SK-N-DZ (cell line): ENCODE data around the gene NEK4.

Experiments
- DNase-seq: peaks from one replicate; pipeline ENCODE4 v3.0.0-alpha.2; 2015; ENCODE audit warnings: low spot score

NEK4 gene

DNA sequence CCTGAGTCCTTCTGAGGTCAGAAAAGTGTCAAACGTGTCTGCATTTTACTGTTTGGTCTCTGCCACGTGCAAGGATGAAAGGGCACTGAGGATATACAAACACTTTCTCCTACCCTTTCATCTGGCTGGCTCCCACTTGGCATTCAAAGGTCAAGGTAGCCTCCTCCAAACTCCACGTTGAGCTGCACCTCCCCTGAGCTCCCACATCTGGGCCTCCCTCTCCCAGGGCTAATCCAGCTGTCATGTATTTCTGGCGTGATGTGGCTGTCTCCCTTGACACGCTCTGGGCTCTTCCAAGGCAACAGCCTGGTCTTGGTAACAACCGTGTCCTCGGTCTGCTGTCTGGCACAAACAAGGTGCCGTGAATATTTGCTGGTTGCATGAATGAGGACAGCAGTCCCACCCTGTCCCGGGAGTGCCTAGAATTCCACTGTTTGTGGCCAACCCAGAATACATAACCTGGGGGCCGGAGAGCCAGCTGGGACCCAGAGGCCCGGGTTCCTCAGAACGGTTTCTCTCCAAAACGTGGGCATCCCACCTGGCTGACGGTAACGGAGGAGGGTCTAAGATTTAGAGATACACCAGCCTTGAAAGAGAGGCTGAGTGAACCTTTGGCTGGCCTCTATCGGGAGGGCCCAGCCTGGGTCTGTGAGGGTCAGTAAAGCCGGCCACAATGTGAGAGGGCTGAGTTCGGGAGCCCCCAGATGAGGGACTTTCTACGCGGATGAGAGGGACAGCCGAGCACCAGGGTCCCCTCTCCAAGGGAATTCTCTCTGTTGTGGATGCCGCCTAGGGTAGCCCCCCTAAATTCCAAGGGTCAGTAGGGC is 65.9 kb downstream of the NEK4 start:
- peak; percentile 21 for DNase-seq

GRCh38 chr3:52703341-52703740 is 67.4 kb downstream of the NEK4 start:
- no peak for DNase-seq

GRCh38 chr3:52697632-52697965 is 73.1 kb downstream of the NEK4 start:
- no peak for DNase-seq

- no peak for DNase-seq
Observed at GRCh38 chr3:52696830-52697631, 73.7 kb downstream of the NEK4 start.

DNA sequence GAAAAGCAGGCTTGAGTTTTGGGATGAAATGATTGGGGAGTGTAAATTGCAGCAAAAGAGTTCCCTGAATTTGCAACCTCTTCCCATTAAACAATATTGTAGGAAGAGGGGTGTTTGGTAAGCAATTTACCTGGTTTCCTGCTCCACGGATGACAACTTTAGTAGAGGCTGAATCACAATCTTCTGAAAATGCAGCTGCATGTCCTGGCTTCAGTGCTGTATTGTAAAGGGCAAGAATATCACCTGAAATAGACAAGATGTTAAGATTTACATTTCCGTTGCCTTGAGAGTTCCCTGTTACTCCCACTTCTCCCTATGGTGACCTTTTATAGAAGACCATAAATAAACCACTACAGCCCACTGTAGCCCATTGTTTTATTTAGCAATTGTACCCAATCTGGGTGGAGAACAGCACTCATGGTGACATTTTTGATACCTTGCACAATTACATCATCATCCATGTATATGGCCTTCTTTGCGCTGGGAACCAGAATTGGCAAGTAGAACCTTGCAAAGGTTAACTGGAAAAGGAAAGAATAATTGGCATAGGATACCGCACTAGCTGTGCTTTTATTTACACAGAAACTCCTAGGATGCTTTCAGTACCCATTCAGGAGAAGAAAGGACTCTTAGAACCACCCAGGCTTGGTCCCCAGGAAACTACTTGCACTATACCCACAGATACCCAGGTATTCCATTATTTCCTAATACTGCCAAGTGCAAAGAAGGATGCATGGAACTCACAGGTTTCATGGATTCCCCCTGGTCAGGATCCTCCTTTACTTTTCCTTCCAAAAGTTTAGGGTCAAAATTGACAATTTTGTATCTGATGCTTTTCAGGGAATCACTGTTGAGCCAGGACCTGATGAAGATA is 74.7 kb downstream of the NEK4 start:
- no peak for DNase-seq

- DNase-seq, result no peak
Observed at GRCh38 chr3:52694528-52695189, 76.1 kb downstream of the NEK4 start.

DNA sequence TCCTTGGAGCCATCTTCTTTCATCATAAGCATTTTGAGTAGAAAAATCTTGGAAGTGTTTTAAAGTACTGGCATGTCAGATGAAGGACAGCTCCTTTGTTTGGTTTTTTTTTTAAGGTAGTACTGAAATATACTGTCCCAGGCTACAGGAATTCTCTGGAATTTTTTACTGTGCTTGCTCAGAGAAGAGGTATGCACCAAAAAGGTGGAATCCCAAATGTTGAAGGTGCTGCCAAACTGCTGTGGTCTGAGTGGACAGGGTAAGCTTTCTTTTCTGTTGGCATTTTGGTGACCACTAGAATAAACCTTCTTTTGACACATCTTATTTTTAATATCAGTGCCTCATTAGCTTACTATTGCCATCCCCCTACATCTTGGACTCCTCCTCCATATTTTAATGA is 77.7 kb downstream of the NEK4 start:
- no peak for DNase-seq

- no peak for DNase-seq
Observed at GRCh38 chr3:52690560-52690959, 80.2 kb downstream of the NEK4 start.

DNA sequence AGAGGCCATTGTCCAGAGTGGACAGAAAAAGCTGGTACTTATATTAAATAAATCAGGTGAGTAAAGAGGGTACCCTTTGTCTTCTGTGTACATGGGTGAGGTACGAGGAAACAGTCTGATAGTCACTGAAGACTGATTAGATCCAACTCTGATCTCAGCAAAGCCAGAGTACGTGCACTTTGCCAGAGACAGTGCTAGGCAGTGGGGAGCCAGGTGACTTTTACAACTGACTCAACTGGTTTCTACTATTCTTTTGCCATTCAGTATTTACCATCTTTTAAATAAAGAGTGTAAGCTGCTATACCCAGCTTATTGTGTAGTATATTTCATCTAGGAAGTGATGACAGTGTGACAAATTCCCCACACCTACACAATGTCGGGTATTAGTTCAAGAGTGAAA is 81.6 kb downstream of the NEK4 start:
- no peak for DNase-seq

DNA sequence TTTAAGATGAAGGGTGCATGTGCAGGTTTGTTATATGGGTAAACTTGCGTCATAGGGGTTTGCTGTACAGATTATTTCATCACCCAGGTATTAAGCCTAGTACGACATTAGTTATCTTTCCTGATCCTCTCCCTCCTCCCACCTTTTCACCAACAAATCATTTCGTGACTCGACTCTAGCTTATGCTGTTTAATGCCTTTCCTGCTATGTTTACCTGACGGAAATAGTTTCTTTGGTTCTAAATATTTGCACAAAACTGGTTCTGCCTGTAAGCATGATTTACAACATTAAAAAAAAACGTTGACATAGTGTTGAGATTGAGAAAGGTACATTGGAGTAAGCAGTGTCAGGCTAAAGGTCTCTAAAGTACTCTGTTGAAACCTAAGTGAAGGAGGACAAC is 82.5 kb downstream of the NEK4 start:
- DNase-seq, result no peak

DNA sequence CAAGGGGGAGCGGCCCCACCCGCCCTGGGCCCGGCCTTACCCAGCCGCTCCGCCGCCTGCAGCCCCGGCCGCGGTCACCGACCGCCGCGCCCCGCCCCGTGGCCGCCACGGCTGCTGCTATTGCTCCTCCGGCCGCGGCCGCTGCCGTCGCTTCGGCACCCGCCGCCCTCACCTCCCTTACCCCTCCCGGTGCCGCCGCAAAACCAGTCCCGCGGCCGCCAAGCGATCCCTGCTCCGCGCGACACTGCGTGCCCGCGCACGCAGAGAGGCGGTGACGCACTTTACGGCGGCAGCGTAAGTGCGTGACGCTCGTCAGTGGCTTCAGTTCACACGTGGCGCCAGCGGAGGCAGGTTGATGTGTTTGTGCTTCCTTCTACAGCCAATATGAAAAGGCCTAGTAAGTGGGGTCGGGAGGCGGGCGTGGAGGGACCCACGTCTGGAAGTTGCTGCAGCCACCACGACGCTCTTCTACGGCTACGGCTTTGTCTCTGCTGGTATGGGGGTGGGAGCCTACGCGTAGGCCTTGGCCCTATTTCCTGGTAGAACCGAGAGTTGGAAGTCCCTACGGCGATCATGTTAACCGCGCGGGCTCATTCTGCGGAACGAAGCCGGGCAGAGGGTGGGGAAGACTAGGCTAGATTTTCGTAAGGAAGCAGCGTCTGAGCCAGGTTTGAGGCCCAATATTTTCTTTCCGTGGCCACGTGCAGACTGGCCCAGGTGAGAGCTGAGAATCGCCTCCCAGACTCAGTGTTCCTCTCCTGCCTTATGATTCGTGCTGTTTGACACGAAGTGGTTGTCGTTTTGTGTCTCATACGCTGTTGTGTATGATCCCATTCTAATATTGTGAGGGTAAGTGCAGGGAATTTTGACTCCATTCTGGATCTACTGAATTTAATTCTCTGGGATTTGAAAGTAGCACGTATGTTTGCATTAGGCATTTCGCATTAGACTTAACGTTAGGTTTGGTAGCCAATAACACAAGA is 84.7 kb downstream of the NEK4 start, which contains the start of the genes GNL3 and PBRM1:
TSS of gene GNL3 (plus strand) at position 324 of the 983 bp plus-strand sequence. CDS start at position 385, 61 bp downstream.
TSS of gene PBRM1 (minus strand) at position 205 of the 983 bp plus-strand sequence.
- DNase-seq, result peak; percentile 93

DNA sequence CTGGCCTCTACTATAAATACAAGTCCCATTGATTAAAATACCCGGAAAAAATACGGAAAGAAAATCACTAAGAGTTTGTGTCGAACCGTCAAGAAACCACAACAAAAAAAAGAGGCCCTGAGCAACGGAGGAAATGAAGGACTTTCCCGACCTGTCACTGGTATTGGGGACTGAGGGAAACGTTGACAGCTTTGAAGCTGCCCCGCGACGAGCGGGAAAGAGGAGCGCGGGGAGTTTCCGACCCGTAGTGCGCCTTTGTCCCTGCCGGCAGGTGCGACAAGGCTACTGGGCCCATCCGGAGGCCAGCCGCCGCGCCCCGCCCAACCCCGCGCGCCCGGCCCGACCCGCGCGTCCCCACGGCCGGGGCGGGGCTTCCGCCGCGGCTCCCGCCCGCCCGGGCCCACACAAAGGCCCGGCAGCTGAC is 85.4 kb downstream of the NEK4 start:
- DNase-seq, result peak; percentile 85

DNA sequence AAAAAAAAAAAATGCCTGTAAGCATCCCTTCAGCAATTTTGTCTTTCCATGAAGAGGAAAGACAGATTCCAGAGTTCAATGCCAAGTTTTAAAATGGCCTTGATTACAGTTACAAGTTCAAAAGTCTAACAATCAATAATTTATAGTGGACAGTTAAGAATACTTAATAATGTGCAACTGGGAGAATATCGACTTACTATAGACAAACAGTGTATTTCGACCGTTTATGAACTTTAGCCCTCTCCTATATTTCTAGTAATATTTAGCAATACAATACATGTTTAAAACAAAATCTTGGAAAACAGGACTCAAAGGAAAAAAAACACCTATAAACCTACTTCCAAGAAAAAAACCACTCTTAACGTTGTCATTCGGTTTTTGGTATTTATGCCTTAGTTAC is 86.6 kb downstream of the NEK4 start:
- DNase-seq, result no peak

DNA sequence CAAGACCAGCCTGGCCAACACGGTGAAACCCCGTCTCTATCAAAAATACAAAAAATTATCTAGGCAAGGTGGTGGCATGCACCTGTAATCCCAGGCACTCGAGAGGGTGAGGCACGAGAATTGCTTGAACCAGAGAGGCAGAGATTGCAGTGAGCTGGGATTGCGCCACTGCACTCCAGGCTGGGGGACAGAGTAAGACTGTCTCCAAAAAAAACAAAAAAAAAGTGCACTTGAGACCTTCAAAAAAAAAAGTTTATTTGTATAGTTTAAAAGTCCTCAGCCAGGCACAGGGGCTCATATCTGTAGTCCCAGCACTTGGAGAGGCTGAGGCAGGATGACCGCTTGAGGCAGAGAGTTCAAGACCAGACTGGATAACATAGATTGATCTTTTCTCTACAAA is 87.1 kb downstream of the NEK4 start:
- no peak for DNase-seq

DNA sequence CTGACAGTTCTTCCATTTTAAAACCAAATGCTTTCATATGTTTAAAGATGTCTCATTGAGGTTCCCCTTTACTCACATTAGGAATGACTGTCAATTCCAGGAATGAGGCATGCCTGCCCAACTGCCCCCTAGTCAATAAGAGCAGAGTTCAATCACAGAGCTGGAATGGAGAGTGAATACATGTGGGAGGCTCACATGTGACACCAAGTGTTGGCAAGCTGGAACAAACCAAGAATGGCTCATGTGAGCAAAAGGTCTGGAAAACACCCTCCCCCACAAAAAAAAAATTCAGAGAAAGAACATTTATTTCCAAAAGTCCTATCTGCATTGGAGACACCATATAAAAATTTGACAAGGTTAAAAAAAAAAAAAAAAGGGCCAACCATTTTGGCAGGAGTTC is 88.7 kb downstream of the NEK4 start:
- no peak for DNase-seq

DNA sequence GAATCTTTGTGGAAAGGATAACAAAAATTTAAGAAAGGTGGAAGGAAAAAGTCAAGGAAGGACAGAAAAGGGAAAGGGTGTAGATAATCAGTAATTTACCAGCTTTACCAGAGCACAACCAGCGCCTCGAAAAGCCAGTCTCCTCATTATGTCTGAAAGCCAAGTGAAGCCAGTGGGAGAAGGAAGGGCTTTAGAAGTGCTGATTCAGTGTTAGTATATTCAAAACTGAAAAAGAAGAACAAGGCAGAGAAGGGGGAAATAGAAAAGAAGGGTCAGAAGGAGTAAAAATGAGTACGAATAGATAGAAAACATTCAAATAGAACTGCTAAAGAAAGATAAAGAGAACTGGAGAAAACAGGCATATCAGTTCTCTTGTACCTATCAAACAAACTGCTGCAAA is 89.1 kb downstream of the NEK4 start:
- no peak for DNase-seq

DNA sequence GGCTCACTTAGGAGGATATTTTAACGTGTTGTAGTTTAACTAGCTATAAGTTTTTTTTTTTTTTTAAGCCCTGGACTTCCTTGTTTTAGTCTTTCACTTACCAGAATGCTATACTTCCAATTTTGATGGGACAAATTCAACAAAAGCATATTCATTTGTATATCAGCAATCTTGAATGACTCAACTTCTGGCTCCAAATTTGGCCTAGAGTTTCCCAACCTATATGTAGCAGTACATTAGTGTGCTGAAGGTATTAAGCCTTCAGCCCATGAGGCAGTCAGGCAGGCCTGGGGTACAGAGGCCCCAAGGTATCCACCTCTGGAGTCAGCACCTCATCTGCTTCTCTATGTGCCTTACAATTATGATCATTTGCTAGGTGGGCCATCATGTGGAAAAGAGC is 90.9 kb downstream of the NEK4 start:
- DNase-seq, result no peak

- DNase-seq, result no peak
Observed at GRCh38 chr3:52679199-52679538, 91.6 kb downstream of the NEK4 start.

- DNase-seq, result no peak
Observed at GRCh38 chr3:52678265-52679198, 92.2 kb downstream of the NEK4 start.
